ENCODE results near the gene GPR108.
A peak's percentile ranks its signal among the peaks of the same experiment; 100 is the strongest.

GPR108 gene

DNA sequence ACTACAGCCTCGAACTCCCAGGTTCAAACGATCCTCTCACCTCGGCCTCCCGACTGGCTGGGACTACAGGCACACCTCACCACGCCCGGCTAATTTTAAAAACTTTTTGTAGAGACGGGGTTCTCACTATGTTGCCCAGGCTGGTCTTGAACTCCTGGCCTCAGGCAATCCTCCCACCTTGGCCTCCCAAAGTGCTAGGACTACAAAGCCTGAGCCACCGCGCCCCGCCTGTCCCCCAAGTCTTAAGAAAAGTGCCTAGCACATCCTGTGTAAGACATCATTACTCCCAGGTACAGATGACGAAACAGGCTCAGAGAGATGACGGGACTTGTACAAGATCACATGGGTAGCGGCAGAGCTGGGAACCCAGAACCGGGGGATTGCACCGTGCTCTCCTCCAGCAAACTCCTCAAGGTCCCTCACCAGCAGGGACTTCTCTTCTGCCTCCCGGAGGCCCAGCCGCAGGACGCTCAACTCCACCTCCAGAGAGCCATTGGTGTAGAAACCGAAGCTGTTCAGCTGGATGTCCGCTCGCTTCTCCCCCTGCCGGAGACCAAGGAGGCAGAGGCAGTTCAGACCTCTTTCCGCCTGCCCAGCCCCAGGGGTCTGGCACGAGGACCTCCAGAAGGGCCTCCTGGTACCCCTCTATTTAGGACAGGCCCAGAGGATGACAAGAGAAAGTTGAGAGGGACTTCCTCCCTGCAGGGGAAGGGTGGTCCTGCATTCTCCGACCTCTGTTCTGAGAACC, 1.0 kb downstream of the GPR108 start:
- DNase-seq, result peak; percentile 87

DNA sequence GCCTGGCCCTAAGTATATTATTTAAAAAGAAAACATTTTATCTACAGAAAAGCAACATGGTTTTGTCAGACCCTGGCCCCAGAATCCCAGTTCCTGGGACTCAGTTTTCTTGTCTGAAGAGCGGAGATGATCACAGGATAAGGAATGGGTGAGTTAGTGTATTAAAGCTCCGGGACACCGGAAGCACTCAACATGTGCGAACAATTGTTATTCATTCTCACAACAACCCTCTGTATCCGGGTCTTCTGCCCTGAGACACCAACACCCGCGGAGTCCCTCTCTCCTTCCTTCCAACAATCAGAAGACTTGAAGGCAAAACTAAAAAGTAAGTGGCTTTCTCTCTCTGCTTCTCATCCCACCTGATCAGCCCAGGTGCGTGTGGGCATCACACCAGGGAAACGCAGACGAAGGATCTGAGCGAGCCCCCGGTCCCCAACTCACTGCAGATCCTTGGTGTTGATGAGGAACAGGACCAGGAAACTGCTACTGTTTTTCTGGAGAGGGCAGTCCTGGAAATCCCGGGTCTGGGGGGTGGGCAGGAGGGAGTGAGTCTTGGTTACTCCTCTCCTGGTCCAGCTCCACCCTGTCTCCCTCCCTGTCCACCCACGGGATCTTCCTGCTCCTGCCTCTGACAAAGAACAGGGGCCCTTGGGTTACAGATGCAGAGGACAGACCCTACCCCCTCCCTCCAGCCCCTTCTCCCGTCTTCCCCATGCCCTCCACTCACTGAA, 2.0 kb downstream of the GPR108 start:
- DNase-seq, result no peak

- no peak for DNase-seq
Observed at GRCh38 chr19:6734096-6734696, 3.2 kb downstream of the GPR108 start.

DNA sequence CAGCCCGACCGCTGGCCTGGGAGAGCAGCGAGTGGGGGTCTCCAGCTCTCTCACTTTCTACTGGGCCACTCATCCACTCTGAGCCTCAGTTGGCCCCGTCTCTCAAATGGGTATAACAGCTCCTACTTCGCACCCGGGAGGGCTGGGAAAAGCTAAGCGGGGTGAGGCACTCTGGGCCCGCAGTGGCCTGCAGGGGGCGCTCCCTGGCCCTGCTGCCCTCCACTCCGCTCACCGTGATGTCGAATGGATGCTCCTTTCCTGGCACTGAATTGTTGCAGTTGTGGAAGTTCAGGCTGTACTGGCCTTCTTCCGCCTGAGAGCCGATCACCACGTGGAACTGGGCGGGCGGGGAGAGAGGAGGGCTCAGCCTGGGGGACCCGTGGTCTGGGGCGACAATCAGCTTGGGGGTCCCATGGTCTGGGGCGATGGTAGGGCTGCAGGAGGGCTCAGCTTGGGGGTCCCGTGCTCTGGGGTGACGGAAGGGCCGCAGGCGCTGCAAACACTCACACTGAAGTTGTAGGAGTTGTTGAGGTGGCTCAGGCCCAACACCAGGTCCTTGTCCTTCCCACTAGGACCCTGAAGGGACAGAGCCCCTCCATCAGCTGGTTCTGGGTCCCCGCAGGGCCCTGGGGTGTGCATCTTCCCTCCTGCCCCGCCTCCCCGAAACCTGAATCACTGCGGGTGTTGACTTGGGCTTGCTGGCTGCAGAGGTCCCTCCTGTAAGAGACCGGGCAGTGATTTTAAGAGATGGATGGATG, 3.9 kb downstream of the GPR108 start:
- DNase-seq, result no peak

DNA sequence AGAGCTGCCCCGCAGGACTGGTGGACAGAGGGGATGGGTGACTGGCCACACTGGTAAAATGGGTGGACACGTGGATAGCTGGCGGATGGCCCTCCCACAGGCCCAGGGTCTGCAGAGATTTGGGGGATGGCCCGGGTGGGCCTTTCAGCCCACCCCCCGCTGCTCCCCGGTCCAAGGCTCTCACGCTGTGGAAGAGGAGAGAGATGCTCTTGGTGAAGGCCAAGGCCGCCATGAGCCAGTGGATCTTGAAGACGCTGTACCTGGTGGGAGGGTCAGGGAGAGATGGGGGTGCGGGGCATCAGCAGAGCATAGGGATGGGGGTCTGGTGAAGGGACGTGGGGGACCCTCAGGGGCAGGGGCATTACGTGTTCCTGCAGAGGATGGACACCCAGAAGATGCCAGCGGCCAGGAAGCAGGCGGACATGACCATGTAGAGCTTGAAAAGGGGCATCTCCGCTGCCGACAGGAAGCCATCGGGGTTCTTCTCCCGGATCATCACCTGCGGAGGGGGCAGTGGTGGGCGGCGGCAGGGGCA, 4.5 kb downstream of the GPR108 start:
- no peak for DNase-seq

DNA sequence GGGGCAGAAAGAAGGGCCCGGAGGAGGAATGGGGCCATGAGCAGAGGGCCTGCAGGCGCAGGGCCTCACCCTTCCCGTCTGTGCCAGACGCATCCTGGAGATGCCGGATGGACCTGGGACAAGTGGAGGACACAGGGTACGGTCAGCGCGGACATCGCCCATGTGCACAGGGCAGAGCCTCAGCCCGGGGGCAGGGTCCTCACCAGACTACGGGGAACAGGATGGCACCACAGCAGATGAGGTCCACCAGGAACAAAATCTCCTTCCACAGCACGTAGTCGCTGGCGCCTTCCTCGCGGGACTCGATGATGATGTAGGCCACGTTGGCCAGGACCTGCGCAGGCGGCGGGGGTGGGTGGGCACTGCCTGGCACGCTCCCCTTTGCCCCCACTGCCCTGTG, 5.6 kb downstream of the GPR108 start:
- no peak for DNase-seq

GRCh38 chr19:6730941-6731670, 6.3 kb downstream of the GPR108 start:
- no peak for DNase-seq

GRCh38 chr19:6730153-6730804, 7.1 kb downstream of the GPR108 start:
- peak; percentile 67 for DNase-seq

- DNase-seq, result no peak
Observed at GRCh38 chr19:6729573-6730152, 7.7 kb downstream of the GPR108 start.

GRCh38 chr19:6728346-6728745, 9.0 kb downstream of the GPR108 start:
- DNase-seq, result no peak

- DNase-seq, result no peak
Observed at GRCh38 chr19:6725513-6726231, 11.7 kb downstream of the GPR108 start.

DNA sequence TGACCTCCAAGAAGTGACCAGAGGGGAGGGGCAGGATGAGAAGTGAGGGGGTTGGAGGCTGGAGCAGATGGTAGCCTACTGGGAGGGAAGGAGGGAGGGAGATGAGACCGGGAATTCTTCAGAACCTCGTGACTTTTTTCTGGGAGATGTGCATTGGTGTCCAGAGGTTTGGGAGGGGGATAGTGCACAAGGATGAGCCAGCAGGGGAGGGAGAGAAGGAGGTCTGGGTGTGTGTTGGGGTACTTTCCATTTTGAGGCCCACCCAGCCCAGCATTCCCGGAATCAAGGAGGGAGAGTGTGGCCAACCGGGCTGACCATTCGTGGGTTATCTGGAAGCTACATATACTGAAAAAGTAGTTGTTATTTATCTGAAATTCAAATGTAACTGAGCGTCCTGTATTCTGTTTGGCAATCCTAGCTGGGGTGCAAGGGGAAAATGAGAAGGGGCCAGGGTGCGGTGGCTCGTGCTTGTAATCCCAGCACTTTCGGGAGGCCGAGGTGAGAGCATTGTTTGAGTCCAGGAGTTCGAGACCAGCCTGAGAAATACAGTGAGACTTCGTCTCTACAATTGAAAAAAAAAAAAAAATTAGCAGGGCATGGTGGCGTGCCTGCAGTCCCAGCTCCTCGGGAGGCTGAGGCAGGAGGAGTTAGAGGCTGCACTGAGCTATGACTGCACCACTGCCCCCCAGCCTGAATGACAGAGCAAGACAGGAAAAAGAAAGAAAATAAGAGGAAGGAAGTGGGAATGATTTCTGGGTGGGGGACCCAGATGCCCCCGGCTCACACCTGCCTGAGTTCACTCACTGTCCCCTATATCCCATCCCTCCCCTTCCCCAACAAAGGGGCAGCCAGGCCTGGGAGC, 12.5 kb downstream of the GPR108 start:
- DNase-seq, result no peak

DNA sequence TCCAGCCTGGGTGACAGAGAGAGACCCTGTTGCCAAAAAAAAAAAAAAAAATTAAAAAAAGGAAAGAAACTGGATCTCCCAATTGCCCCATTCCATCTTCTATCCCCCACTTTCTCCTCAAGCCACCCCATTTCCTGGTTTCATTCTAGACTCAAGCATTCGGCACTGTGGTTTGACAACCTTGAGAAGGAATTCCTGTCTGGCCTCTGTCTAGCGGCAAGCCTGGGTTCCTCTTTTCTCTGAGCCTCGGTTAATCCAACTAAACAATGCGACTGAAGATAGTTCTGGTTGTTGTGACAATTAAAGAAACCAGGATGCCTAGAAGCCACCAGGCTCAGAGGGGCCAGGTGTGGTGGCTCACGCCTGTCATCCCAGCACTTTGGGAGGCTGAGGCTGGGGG, 13.6 kb downstream of the GPR108 start:
- DNase-seq, result no peak

GRCh38 chr19:6723108-6723618, 14.2 kb downstream of the GPR108 start:
- no peak for DNase-seq

GRCh38 chr19:6721773-6722172, 15.6 kb downstream of the GPR108 start:
- DNase-seq, result no peak

- DNase-seq, result no peak
Observed at GRCh38 chr19:6721138-6721474, 16.3 kb downstream of the GPR108 start.

DNA sequence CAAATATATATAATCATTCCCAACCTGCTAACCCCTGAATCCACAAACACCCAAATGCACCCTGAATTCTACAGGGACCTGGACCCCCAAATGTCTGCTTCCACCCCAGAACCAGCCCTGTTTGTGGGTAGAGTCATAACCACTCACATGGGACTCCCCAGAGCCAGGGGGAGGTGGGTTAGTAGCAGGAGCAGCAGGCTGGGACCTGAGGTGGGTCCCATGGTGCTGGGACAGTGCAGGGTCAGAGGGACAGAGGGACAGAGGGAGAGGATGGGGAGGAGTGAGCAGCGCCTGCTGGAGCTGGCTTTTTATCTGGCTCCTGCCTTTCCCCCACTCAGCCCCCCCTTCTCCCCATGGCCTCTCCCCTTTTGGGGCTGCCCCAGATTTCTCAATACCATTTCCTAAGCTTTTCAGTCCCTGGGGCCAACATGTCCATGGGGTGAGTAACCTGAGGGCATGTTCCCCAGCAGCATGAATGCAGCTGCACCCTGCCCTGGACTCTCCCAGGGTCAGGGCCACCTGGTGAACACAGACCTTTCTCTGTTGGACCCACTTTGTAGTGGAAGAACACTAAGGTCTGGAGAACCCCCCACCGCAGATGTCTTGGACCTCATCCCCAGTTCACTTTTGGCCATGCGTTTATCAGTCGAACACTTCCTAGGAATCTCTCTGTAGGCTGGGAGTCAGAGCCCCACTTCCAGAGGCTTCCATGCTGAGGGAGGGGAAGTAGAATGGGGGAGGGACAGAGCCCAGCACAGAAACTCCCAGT, 16.8 kb downstream of the GPR108 start, which contains the start of gene C3:
C3 (minus strand) TSS at position 282 of the 769 bp plus-strand sequence; CDS start at position 221, 61 bp downstream.
- no peak for DNase-seq

GRCh38 chr19:6719992-6720368, 17.4 kb downstream of the GPR108 start:
- DNase-seq, result no peak

- no peak for DNase-seq
Observed at GRCh38 chr19:6719540-6719861, 17.9 kb downstream of the GPR108 start.
